GM21786 (cell line): Measurements from ENCODE around the gene ACTR10.
"Not testable (repeated sequence)": the region's sequence is repeated elsewhere in the genome, so short reads cannot be mapped to it uniquely, and the experiment has no call there.

Experiments used
- ATAC-seq: cut with Tn5 transposase; IDR thresholded peaks from one replicate; pipeline ENCODE4 v1.9.1; 2021; ENCODE audit not compliant: unreplicated experiment

Gene ACTR10

GRCh38 chr14:58215191-58215914 is 15.4 kb downstream of the ACTR10 start:
- no peak for ATAC-seq

DNA sequence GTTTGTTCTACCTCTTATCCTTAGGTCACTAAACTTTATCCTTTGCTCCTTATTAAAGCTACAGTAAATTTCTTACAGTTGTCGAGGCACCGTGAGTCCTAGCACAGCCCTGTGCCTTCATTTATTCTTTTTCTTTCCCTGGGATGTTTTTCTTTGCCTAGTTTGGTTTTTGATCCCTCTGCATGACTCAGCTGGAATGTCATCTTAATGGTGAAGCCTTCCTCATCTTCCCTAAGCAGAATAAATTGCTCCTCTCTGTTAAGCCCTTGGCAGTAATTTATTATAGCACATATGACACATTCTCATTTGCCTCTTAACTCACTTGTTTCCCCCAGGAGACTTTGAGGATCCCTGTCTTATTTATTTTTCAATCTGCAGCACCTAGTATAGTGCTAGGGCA is 16.6 kb downstream of the ACTR10 start:
- ATAC-seq = no peak

DNA sequence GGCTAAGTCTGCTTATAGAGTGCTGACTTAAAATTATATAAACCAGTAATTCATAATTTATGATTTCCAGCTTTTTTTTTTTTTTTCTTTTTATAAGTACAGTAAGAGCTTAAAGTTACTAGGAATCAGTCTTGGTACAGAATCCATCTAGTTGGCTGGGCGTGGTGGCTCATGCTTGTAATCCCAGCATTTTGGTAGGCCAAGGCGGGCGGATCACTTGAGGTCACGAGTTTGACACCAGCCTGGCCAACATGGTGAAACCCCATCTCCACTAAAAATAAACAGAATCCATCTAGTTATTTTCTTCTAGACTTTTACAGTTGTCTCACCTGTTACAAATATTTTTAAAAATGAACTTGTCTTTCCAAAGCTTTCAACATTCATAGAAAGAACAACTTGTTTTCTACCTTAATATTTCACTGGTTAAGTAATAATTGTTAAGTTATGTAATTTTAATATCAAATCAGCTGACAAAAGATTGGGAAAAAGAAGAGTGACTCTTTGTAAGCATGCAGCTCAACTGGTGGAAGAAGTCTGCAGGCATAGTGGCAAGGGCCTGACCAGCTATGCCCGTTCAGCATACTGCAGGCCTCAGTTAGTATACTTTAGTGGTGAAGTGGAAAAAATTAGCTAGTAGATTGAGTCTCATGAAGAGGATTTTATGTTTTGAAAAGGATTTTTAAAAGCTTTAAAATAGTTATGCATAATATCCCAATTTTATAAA is 27.3 kb downstream of the ACTR10 start:
- no peak for ATAC-seq

DNA sequence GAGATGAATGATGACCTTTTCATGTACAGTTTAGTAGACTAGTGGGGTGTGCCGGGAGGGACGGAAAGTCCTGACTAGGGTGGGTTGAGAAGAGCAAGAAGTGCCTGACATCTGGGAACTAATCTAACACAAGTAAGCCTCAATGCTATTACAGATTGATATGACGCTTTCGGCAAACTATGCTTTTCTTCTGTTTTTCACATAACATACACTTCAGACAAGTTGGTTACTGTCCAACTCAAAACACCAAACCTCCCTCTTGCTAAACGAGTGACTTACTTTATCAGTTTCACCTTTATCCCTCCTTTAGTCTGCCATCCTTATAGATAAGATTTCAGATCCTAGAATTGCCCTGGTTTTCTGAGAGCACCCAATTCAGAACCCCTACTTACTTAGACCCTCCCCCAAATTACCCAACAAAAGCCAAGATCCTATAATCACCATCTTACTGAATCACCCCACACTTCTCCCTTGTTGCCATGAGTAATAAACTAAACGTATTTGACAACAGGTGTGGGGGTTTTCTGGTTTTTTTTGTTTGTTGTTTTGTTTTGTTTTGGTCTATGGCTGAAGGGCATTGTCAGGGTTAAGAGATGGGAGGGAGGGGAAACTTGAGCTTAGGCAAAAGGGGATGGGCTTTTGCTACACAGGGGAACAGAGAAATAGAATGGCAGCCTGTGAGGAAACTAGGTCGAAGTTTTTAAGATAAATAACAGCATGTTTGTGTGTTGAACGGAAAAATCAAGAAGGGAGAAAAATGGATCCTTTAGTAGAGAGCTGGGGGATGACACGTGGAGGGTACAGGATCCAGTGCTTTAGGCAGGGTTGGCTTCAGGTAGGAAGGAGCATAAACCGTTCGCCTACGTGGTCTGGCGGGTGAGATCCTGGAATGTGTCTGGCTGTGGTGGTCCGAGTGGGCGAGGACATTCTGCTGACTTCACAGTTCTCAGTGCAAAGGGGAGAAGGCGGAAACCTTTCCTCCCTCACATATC is 38.6 kb downstream of the ACTR10 start:
- ATAC-seq = no peak

GRCh38 chr14:58239244-58240195 is 39.6 kb downstream of the ACTR10 start:
- no peak for ATAC-seq

DNA sequence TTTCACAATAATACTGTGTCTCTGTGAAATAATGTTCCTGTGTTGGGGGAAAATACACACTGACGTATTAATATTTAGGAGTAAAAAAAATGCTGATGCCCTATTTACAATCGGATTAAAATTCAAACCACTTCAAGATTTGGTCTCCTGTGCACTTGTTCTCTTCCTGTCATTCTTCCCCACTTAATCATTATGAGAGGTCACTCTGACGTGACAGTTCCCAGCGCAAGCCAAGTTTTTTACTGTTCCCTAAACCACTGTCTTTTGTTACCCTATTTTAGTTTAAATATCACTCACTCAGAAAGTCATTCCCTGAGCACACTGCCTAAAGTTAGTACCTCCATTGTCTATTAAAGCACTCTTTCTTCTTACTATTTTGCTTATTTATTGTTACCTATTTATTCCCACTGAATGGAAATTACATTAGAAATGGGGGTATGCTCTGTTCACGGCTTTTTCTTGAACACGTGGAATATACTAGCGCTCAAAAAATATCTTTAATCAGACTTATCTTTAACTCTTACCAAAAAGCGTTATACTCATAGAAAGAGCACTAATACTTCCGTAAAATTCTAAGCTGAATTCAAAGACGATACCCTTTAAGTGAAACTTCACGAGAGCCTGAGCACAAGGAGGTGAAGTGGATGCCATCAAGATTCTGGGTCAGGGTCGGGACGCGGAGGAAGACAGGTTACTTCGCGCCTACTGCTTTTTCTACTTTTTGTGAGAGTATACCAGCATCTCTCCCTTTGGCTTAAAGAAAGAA is 44.0 kb downstream of the ACTR10 start:
- ATAC-seq = peak; percentile 37

GRCh38 chr14:58244556-58245387 is 44.8 kb downstream of the ACTR10 start, which contains the start of gene PSMA3:
Gene PSMA3 (plus strand): TSS chr14:58244843. CDS start chr14:58244921, 78 bp downstream.
- ATAC-seq = peak; percentile 93

- ATAC-seq = no peak
These were observed 45.6 kb downstream of the ACTR10 start for GRCh38 chr14:58245562-58245961.

- no peak for ATAC-seq
These were observed 49.7 kb downstream of the ACTR10 start for GRCh38 chr14:58249611-58250010.

DNA sequence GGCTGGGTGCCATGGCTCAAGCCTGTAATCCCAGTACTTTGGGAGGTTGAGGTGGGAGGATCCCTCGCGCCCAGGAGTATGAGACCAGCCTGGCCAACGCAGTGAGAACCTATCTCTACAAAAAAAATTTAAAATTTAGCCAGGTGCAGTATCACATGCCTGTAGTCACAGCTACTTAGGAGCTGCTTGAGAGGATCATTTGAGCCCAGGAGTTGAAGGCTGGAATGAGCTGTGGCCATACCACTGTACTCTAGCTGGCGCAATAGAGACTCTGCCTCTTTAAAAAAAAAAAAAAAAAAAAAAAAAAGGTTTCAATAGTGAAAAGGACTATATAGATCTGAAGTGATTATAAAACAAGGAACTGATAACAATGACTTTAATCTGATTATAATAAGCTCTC is 58.2 kb downstream of the ACTR10 start:
- no peak for ATAC-seq

GRCh38 chr14:58262005-58262404 is 62.1 kb downstream of the ACTR10 start:
- ATAC-seq = not testable (repeated sequence)

DNA sequence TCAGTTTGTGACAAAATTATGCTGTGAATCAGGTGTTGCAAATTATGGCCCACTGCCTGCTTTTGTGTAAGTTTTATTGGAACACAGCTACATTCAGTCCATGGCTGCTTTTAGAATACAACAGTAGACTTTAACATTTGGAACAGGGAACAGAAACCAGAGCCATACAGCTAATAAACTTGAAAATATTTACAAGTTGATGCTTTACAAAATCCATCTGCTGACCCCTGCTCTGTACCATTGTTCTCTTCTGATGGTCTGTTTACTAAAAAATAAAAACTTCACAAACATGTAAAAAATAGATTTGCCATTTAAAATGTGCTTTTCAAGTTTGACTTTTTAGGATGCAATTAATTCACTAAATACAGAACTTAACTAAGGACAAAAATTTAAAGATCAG is 65.5 kb downstream of the ACTR10 start:
- ATAC-seq = no peak

- ATAC-seq = no peak
These were observed 70.7 kb downstream of the ACTR10 start for GRCh38 chr14:58270628-58271027.

DNA sequence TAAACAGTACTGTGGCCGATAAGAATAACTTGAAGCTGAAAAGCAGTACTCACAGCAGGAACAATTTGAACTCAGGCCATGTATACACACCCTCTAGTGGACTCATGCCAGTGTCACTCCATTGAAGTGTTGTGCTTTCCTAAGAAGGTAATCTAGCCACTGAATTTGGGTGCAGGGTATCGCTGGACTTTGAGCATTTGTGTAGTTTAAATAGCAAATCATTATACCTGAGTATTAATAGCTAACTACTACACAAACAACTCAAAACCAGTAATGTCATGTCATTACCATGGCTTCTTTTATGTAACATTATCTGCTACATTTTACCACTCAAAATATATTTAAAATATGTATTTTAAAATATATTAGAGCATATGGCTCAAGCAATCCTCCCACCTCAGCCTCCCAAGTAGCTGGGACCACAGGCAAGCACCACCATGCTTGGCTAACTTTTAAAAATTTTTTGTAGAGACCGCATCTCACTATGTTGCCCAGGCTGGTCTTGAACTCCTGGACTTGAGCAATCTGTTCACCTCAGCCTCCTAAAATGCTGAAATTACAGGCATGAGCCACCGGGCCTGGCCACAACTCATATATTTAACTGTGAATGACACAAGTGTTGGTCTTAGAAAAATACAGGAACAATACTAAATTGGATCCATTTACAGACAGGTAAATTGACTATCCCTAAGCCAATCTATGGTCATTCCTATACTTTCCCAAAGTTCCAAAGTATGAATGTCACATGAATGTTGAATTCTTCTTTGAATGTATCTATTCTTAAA is 72.8 kb downstream of the ACTR10 start:
- ATAC-seq = no peak

DNA sequence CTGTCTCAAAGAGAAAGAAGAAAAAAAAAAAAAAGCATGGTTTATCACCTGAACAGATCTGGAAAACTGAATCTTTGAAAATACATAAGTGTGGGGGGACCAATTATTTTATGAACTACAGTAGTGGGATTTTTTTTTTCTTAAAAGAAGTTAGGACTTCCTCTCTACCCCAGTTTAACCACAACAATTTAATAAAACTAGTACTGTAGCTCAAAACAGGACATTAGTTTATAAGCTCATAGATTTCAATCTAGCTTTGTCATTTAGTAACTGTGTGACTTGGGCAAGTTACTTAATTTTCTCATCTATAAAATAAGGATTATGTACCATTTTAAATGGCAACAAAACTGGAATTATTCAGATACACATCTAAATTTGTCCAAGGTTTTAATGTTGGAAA is 74.9 kb downstream of the ACTR10 start:
- ATAC-seq = no peak

- no peak for ATAC-seq
These were observed 75.7 kb downstream of the ACTR10 start for GRCh38 chr14:58275527-58276190.

- no peak for ATAC-seq
These were observed 76.3 kb downstream of the ACTR10 start for GRCh38 chr14:58276208-58276607.
